OCI-LY3 (cell line): ENCODE data around the gene DSTYK.

Source experiments
- H2AFZ ChIP-seq: fragments of 200-600, 300-600 bp; shearing (Covaris generic); 2 replicates; pipeline ENCODE4 v1.6.0; 2014; ENCODE audit warnings: antibody characterized with exemption, low read depth, low read length
- H3K27ac ChIP-seq: fragments of 200-600, 300-600 bp; sonication (generic); 2 replicates; pipeline ENCODE4 v1.5.1; 2014; ENCODE audit warnings: mild to moderate bottlenecking, low read length, moderate library complexity, mixed read lengths
- H3K27me3 ChIP-seq: fragments of 200-600, 300-600 bp; sonication (generic); 2 replicates; pipeline ENCODE4 v1.6.1; 2014; ENCODE audit warnings: low read depth, low read length, mixed read lengths
- H3K36me3 ChIP-seq: fragments of 200-600, 300-600 bp; sonication (generic); replicated peaks from 2 replicates; pipeline ENCODE3; 2014; ENCODE audit warnings: low read depth, low read length, mixed read lengths
- H3K4me1 ChIP-seq: fragments of 300-600, 200-600 bp; sonication (generic); 2 replicates; pipeline ENCODE4 v1.6.1; 2014; ENCODE audit warnings: low read length, mixed read lengths
- H3K4me2 ChIP-seq: fragments of 200-600, 300-600 bp; sonication (generic); 2 replicates; pipeline ENCODE4 v1.6.1; 2014; ENCODE audit warnings: low read length, mixed read lengths
- H3K4me3 ChIP-seq: fragments of 300-600, 200-600 bp; sonication (generic); 2 replicates; pipeline ENCODE4 v1.5.1; 2014; ENCODE audit warnings: antibody characterized with exemption, mild to moderate bottlenecking, low read length, moderate library complexity
- H3K79me2 ChIP-seq: fragments of 300-600, 200-600 bp; shearing (Covaris generic); 2 replicates; pipeline ENCODE4 v1.6.1; 2014; ENCODE audit warnings: mild to moderate bottlenecking, low read length, mixed read lengths
- H3K9ac ChIP-seq: fragments of 300-600, 200-600 bp; shearing (Covaris generic); 2 replicates; pipeline ENCODE4 v1.6.0; 2014; ENCODE audit warnings: mild to moderate bottlenecking, low read length, moderate library complexity
- H3K9me3 ChIP-seq: fragments of 200-600, 300-600 bp; shearing (Covaris generic); 2 replicates; pipeline ENCODE4 v1.6.1; 2014; ENCODE audit warnings: low read length, mixed read lengths; ENCODE audit not compliant: insufficient read depth
- H4K20me1 ChIP-seq: fragments of 200-600, 300-600 bp; sonication (generic); 2 replicates; pipeline ENCODE4 v1.6.1; 2016; ENCODE audit warnings: low read length, mixed read lengths; ENCODE audit not compliant: insufficient read depth
- CTCF ChIP-seq: fragments of 200-600, 300-600 bp; sonication (generic); IDR thresholded peaks from 2 replicates; pipeline ENCODE4 v1.5.1; 2014; ENCODE audit warnings: antibody characterized with exemption, low read length, low read depth
- EZH2phosphoT487 ChIP-seq: fragments of 200-600 bp; shearing (Covaris generic); IDR thresholded peaks from 2 replicates; pipeline ENCODE4 v1.6.1; 2018; ENCODE audit warnings: antibody characterized with exemption, mixed run types, low read depth

DSTYK gene

GRCh38 chr1:205190845-205191577 is 20.5 kb downstream of the DSTYK start:
- H3K4me1 ChIP-seq: peaks cover 7% of the 10 kb centered on the region
- H3K4me3 ChIP-seq: no peak overlapping the region
- H3K27me3 ChIP-seq: no peaks in the 10 kb centered on the region
- no peak overlapping the region for H2AFZ ChIP-seq
- peaks cover 41% of the 10 kb centered on the region for H4K20me1 ChIP-seq
- TF ChIP-seq CTCF: no peak
- no peak for TF ChIP-seq EZH2phosphoT487
- H3K36me3 ChIP-seq: peaks cover 6% of the 10 kb centered on the region
- H3K9ac ChIP-seq: no peak overlapping the region
- H3K27ac ChIP-seq: no peak overlapping the region
- H3K4me2 ChIP-seq: no peak overlapping the region
- H3K79me2 ChIP-seq: peaks cover 23% of the 10 kb centered on the region
- no peaks in the 10 kb centered on the region for H3K9me3 ChIP-seq

- Histone ChIP-seq H3K4me2 (no peak overlapping the region), H3K79me2 (peaks cover 23% of the 10 kb centered on the region), H3K4me3 (no peak overlapping the region), H3K27me3 (no peaks in the 10 kb centered on the region), H4K20me1 (peaks cover 41% of the 10 kb centered on the region), H3K27ac (no peak overlapping the region), H3K4me1 (peaks cover 7% of the 10 kb centered on the region), H3K9me3 (no peaks in the 10 kb centered on the region), H3K36me3 (peaks cover 11% of the 10 kb centered on the region), H2AFZ (no peak overlapping the region), H3K9ac (no peak overlapping the region)
- TF ChIP-seq CTCF: no peak
- TF ChIP-seq EZH2phosphoT487: no peak
These were observed 22.4 kb downstream of the DSTYK start for GRCh38 chr1:205189131-205189530.

GRCh38 chr1:205188596-205188995 is 22.9 kb downstream of the DSTYK start:
- Histone ChIP-seq H3K4me3 (no peak overlapping the region), H3K27me3 (no peaks in the 10 kb centered on the region), H3K9me3 (no peaks in the 10 kb centered on the region), H2AFZ (no peak overlapping the region), H3K27ac (no peak overlapping the region), H3K9ac (no peak overlapping the region), H3K4me1 (peaks cover 7% of the 10 kb centered on the region), H3K79me2 (peaks cover 23% of the 10 kb centered on the region; the same call in 1 of the 2 replicates), H4K20me1 (peaks cover 37% of the 10 kb centered on the region), H3K36me3 (peaks cover 11% of the 10 kb centered on the region), H3K4me2 (no peak overlapping the region)
- no peak for TF ChIP-seq CTCF
- no peak for TF ChIP-seq EZH2phosphoT487

DNA sequence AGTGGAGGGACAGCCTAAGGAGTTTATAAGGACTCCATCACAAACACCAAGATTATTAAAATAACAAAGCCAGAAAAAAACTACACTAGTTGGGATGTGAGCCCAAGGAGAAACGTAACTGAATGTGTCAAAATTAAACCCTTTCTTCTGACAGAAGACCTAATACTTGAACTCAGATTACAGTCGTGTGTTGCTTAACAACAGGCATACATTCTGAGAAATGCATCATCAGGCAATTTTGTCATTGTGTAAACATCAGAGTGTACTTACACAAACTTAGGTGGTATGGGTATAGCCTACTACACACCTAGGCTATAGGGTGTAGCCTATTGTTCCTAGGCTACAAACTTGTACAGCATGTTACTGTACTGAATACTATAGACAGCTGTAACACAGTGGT is 23.4 kb downstream of the DSTYK start:
- Histone ChIP-seq H3K36me3 (peaks cover 11% of the 10 kb centered on the region), H3K79me2 (peaks cover 21% of the 10 kb centered on the region; the same call in 1 of the 2 replicates), H3K4me3 (no peak overlapping the region), H2AFZ (no peak overlapping the region), H3K9me3 (no peaks in the 10 kb centered on the region), H3K9ac (no peak overlapping the region), H3K27me3 (no peaks in the 10 kb centered on the region), H3K4me2 (no peak overlapping the region), H3K27ac (no peak overlapping the region), H4K20me1 (peaks cover 35% of the 10 kb centered on the region), H3K4me1 (peaks cover 7% of the 10 kb centered on the region)
- TF ChIP-seq EZH2phosphoT487: no peak
- TF ChIP-seq CTCF: no peak
